Activated CD4-positive, alpha-beta T cell treated with anti-CD3 and anti-CD28 coated beads, Interleukin-2, amount 10 ng/mL, durations not matched to agents 7 days and 5 days (primary cell): ENCODE data around the gene GCKR. TPM values are rescaled to one million over a fixed set of nuclear protein-coding genes. Genes with fewer than 3 reads are reported as not detected.

Source experiments
- CTCF ChIA-PET: fragments of 350-600 bp; sonication (Branson Sonifier 250); formaldehyde crosslinking; loops from one replicate; lab custom pipeline; 2021; ENCODE audit warnings: antibody characterized with exemption; lab: Charles Lee
- POLR2A ChIA-PET: fragments of 350-600 bp; sonication (Branson Sonifier 250); formaldehyde crosslinking; loops from one replicate; lab custom pipeline; 2021; ENCODE audit warnings: antibody characterized with exemption; lab: Charles Lee
- DNase-seq: peaks from one replicate; pipeline ENCODE4 v3.0.0-alpha.2; 2020
- H3K27ac Mint-ChIP-seq: one replicate; pipeline ENCODE4 v1.8.0; 2021; ENCODE audit warnings: mild to moderate bottlenecking, moderate library complexity, mixed read lengths
- H3K27me3 Mint-ChIP-seq: one replicate; pipeline ENCODE4 v1.8.0; 2021; ENCODE audit warnings: mixed read lengths
- H3K36me3 Mint-ChIP-seq: one replicate; pipeline ENCODE4 v1.8.0; 2021; ENCODE audit warnings: low read depth, mixed read lengths
- H3K4me1 Mint-ChIP-seq: one replicate; pipeline ENCODE4 v1.8.0; 2021; ENCODE audit warnings: mixed read lengths
- H3K4me3 Mint-ChIP-seq: one replicate; pipeline ENCODE4 v1.8.0; 2021; ENCODE audit warnings: mild to moderate bottlenecking, moderate library complexity, mixed read lengths
- H3K9me3 Mint-ChIP-seq: one replicate; pipeline ENCODE4 v1.8.0; 2021; ENCODE audit warnings: mixed read lengths
- total RNA-seq, 2 experiments: library from RNA; stranded (reverse); gene quantifications; one replicate each; pipeline ENCODE4 v1.2.3, GENCODE V29; 2021

Gene GCKR
- total RNA-seq, 2 experiments from 2014 or later = not detected

GRCh38 chr2:27494284-27494943 lies 2.2 kb upstream of the GCKR start:
- no peaks in the 10 kb centered on the region for H3K36me3 Mint-ChIP-seq
- H3K27ac Mint-ChIP-seq = no peak overlapping the region
- DNase-seq = no peak
- ChIA-PET CTCF (interaction anchor here (0.7 to 1.7 kb wide), 3 partner anchors 32 to 778 kb away, joined by 3 read pairs; no protein-coding TSS in a partner anchor), POLR2A (no interaction called here)
- peak overlapping the region; percentile 44 for H3K4me3 Mint-ChIP-seq
- peaks cover 52% of the 10 kb centered on the region for H3K27me3 Mint-ChIP-seq
- no peaks in the 10 kb centered on the region for H3K9me3 Mint-ChIP-seq
- H3K4me1 Mint-ChIP-seq = peaks cover 26% of the 10 kb centered on the region

DNA sequence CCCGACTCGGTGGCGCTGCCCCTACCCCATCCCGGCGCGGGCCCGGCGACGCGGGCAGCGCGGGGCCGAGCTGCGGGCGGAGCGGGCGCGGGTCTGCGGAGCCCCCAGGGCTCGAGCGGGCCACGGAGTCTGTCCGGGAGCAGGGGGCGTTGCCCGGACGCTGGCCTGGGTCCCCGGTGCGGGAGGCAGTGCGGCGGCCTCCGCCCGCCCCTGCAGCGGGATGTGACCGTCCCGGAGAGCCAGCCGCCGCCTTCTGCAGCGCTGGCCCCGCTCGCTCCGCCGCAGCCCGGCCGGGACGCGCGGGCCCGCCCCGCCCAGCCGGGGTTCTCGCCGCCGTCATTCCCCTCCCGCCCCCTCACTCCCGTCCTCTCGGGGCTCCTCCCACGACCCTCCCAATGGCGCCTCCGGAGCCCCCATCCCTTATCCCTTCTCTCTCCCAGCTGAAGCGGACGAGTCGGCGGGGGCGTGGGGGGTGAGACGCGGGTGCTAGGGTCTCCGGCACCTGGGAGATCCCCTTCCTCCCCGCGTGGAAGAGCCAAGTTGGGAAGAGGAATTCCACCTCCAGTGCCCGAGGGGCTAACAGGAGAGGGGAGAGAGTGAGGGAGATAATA lies 1.6 kb upstream of the GCKR start, which contains the start of gene FNDC4:
Gene FNDC4, minus strand, starts transcription at position 257 of the 611 bp plus-strand sequence. CDS start 521 bp downstream, outside the sequence.
- POLR2A ChIA-PET = no interaction called here

DNA sequence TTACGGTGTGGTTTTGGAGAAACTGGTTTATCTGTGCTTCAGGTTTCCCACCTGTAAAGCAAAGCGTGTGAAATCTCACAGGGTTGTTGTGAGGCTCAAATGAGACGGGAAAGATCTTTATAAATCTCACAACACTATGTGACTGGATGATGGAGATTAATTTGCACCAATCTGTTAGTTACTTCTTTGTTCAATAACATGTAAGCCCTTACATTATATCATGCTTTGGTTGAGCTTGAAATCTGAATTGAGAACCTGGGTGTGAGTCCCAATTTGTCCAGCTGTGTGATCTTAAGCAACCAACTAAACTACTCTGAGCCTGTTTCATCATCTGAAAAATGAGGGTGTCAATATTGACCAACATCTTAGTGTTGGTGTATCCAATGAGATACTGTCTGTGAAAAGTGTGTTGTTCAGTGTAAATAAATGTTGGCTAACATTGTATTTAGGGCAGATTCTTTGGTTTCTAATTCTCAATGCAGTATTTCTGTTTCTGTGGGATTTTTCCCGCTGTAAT lies 741 bp upstream of the GCKR start:
- ChIA-PET CTCF (interaction anchor here (1.7 kb wide), 1 partner anchor 70 kb away, joined by 3 read pairs; no protein-coding TSS in a partner anchor), POLR2A (no interaction called here)
- H3K9me3 Mint-ChIP-seq = no peaks in the 10 kb centered on the region
- peaks cover 14% of the 10 kb centered on the region for H3K4me1 Mint-ChIP-seq
- peak overlapping the region; percentile 64 for H3K4me3 Mint-ChIP-seq
- no peaks in the 10 kb centered on the region for H3K36me3 Mint-ChIP-seq
- H3K27ac Mint-ChIP-seq = no peak overlapping the region
- peaks cover 53% of the 10 kb centered on the region for H3K27me3 Mint-ChIP-seq
- no peak for DNase-seq

More for the DNA sequence above, 1.6 kb upstream of the GCKR start, which contains the start of gene FNDC4:
- H3K4me1 Mint-ChIP-seq = peaks cover 19% of the 10 kb centered on the region
- DNase-seq = peak; percentile 10
- no peaks in the 10 kb centered on the region for H3K36me3 Mint-ChIP-seq
- CTCF ChIA-PET = interaction anchor here (0.7 to 1.7 kb wide), 3 partner anchors 31 to 778 kb away, joined by 3 read pairs; no protein-coding TSS in a partner anchor
- no peak within 1 kb of the TSS for H3K27ac Mint-ChIP-seq
- peak within 1 kb of the TSS; percentile 64 for H3K4me3 Mint-ChIP-seq
- no peaks in the 10 kb centered on the region for H3K9me3 Mint-ChIP-seq
- H3K27me3 Mint-ChIP-seq = peaks cover 53% of the 10 kb centered on the region

- no peaks in the 10 kb centered on the region for H3K9me3 Mint-ChIP-seq
- H3K27ac Mint-ChIP-seq = no peak overlapping the region
- H3K27me3 Mint-ChIP-seq = peaks cover 53% of the 10 kb centered on the region
- ChIA-PET CTCF (no interaction called here), POLR2A (no interaction called here)
- no peak overlapping the region for H3K4me3 Mint-ChIP-seq
- H3K36me3 Mint-ChIP-seq = no peaks in the 10 kb centered on the region
- H3K4me1 Mint-ChIP-seq = peaks cover 10% of the 10 kb centered on the region
- DNase-seq = no peak
These were observed 619 bp downstream of the GCKR start for GRCh38 chr2:27497288-27497627.

DNA sequence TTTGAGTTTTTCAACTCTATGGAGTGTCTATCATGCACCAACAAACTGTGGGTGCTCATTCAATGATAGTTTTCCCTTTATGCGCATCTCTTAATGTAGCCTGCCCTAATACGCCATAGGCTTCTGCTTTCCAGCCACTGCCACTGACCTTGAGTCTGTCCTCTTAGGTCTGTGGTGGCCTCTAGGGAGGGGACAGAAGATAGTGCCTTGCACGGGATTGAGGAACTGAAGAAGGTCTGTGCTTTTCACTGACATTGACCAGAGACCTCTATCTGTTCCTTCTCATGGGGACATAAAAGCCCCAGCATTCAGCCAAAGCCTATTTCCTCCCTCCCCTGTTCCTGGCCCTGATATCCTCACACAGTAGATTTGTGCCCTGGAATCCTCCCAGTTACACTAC lies 2.3 kb downstream of the GCKR start:
- Mint-ChIP-seq H3K27ac (no peak overlapping the region), H3K27me3 (peaks cover 44% of the 10 kb centered on the region), H3K4me3 (no peak overlapping the region), H3K36me3 (no peaks in the 10 kb centered on the region), H3K9me3 (no peaks in the 10 kb centered on the region), H3K4me1 (peaks cover 9% of the 10 kb centered on the region)
- ChIA-PET POLR2A (no interaction called here), CTCF (no interaction called here)
- no peak for DNase-seq

DNA sequence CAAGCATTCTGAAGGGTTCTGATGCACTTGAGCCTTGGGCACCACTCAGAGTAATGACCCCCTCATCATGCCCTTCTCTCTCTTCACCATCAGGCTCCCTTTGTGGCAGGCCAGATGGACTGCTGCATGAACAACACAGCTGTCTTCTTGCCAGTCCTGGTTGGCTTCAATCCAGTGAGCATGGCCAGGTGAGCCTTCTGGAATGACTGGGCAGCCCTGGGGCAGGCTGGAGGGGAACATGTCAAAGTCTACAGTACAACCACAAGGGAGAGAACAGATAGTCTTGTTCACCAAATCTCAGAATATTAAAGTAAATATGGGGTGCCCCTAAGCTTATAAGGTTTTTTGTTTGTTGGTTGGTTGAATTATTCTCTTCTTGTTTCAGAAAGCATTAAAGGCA lies 4.4 kb downstream of the GCKR start:
- Mint-ChIP-seq H3K9me3 (no peaks in the 10 kb centered on the region), H3K4me3 (no peak overlapping the region), H3K27me3 (peaks cover 29% of the 10 kb centered on the region), H3K36me3 (no peaks in the 10 kb centered on the region), H3K27ac (no peak overlapping the region), H3K4me1 (peaks cover under 1% of the 10 kb centered on the region)
- CTCF ChIA-PET = interaction anchor here (1.0 kb wide), 1 partner anchor 52 kb away, joined by 3 read pairs; no protein-coding TSS in a partner anchor
- POLR2A ChIA-PET = interaction anchor here (0.6 kb wide), 1 partner anchor 155 kb away, joined by 9 read pairs; no protein-coding TSS in a partner anchor
- DNase-seq = no peak

DNA sequence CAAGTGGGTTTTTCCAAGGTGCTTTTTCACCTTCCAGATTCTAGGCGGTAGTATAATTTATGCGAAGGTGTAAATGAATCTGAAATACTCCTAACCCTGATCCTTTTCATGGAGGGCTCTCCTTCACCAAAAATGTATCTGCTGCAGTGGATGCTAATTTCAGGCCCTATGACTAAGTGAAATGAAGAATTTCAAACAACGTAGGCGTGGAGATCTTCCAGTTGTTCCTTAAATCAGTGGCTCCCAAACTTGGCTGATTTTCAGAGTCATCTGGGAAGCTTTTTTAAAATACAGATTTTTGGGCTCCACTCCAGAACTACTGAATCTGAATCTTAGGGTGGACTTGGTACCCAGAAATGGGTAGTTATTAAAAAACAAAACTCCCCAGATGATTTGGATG lies 5.5 kb downstream of the GCKR start:
- ChIA-PET POLR2A (no interaction called here), CTCF (no interaction called here)
- H3K27ac Mint-ChIP-seq = no peak overlapping the region
- no peaks in the 10 kb centered on the region for H3K9me3 Mint-ChIP-seq
- H3K27me3 Mint-ChIP-seq = peaks cover 18% of the 10 kb centered on the region
- DNase-seq = no peak
- H3K4me1 Mint-ChIP-seq = no peaks in the 10 kb centered on the region
- H3K4me3 Mint-ChIP-seq = no peak overlapping the region
- H3K36me3 Mint-ChIP-seq = no peaks in the 10 kb centered on the region

DNA sequence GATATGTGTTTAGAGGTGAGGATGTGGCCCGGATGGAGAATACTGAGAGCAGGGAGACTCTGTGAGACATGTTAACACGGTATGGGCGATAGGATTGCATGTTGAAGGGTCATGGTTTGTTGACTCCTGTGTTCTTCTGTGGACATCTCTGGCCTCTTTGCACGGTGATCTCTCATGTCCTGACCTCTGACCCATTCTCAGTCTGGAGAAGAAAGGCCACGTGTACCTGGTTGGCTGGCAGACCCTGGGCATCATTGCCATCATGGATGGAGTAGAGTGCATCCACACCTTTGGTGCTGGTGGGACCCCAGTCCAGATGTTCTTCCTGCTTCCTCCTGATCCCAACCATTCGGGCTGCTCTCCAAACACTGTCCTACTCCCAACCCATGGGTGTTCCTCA lies 9.9 kb downstream of the GCKR start:
- CTCF ChIA-PET = interaction anchor here (1.4 kb wide), 1 partner anchor 72 kb away, joined by 4 read pairs; no protein-coding TSS in a partner anchor
- Mint-ChIP-seq H3K27ac (no peak overlapping the region), H3K36me3 (no peaks in the 10 kb centered on the region), H3K4me1 (no peaks in the 10 kb centered on the region), H3K27me3 (peaks cover 2% of the 10 kb centered on the region), H3K9me3 (no peaks in the 10 kb centered on the region), H3K4me3 (no peak overlapping the region)
- POLR2A ChIA-PET = no interaction called here
- DNase-seq = no peak

- Mint-ChIP-seq H3K4me1 (no peaks in the 10 kb centered on the region), H3K27ac (no peak overlapping the region), H3K9me3 (no peaks in the 10 kb centered on the region), H3K27me3 (peaks cover 3% of the 10 kb centered on the region), H3K36me3 (no peaks in the 10 kb centered on the region), H3K4me3 (no peak overlapping the region)
- no peak for DNase-seq
- CTCF ChIA-PET = interaction anchor here (1.4 kb wide), 1 partner anchor 71 kb away, joined by 4 read pairs; no protein-coding TSS in a partner anchor
- POLR2A ChIA-PET = no interaction called here
These were observed 10.7 kb downstream of the GCKR start for GRCh38 chr2:27507293-27507692.

- H3K4me1 Mint-ChIP-seq = no peaks in the 10 kb centered on the region
- no peaks in the 10 kb centered on the region for H3K36me3 Mint-ChIP-seq
- no peaks in the 10 kb centered on the region for H3K9me3 Mint-ChIP-seq
- no peak overlapping the region for H3K27ac Mint-ChIP-seq
- no peak overlapping the region for H3K4me3 Mint-ChIP-seq
- POLR2A ChIA-PET = no interaction called here
- CTCF ChIA-PET = no interaction called here
- DNase-seq = no peak
- peaks cover 16% of the 10 kb centered on the region for H3K27me3 Mint-ChIP-seq
These were observed 12.7 kb downstream of the GCKR start for GRCh38 chr2:27509326-27509725.

DNA sequence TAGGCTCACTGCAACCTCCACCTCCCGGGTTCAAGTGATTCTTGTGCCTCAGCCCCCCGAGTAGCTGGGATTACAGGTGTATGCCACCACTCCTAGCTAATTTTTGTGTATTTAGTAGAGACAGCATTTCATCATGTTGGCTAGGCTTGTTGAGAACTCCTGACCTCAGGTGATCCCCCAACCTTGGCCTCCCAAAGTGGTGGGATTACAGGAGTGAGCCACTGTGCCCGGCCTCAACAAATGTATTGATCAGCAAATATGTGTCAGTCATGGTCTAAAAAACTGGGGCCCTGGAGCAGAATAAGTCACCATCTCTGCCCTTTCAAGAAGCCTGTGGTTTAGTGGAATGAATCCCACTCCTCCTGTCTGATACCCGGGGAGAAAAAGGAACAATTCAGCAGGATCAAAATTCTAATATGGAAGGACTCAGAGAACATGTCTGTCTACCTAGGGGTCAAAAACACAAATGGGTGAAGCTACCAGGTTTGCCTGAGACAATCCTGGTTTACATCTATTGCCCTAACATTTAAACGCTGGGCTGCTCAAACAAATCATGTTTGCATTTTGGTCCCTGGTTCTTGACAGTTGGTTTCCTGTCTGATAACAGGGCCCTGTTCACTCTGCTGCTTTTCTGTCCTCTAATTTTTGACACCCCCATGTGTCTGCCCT lies 21.6 kb downstream of the GCKR start:
- Mint-ChIP-seq H3K4me3 (no peak overlapping the region), H3K27ac (no peak overlapping the region), H3K36me3 (no peaks in the 10 kb centered on the region), H3K4me1 (no peaks in the 10 kb centered on the region), H3K27me3 (peaks cover 11% of the 10 kb centered on the region), H3K9me3 (no peaks in the 10 kb centered on the region)
- ChIA-PET POLR2A (no interaction called here), CTCF (interaction anchor here (0.6 to 0.7 kb wide), 2 partner anchors 20 to 652 kb away, joined by 3 read pairs; no protein-coding TSS in a partner anchor)
- DNase-seq = no peak

DNA sequence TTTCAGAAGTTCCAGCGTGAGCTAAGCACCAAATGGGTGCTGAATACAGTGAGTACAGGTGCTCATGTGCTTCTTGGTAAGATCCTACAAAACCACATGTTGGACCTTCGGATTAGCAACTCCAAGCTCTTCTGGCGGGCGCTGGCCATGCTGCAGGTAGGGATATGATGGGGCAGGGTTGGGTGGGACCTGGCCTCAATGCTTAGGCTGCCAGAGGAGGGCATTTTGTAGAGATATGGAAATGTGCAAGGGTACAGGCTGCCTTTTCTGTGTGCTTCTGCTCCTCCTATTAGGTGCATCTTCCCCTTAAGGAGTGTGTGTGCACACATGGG lies 22.1 kb downstream of the GCKR start:
- ChIA-PET CTCF (interaction anchor here (0.6 kb wide), 1 partner anchor 651 kb away, joined by 3 read pairs; no protein-coding TSS in a partner anchor), POLR2A (no interaction called here)
- Mint-ChIP-seq H3K27me3 (peaks cover 9% of the 10 kb centered on the region), H3K9me3 (no peaks in the 10 kb centered on the region), H3K4me3 (no peak overlapping the region), H3K36me3 (no peaks in the 10 kb centered on the region), H3K4me1 (no peaks in the 10 kb centered on the region), H3K27ac (no peak overlapping the region)
- DNase-seq = no peak
